Upper lobe of left lung (tissue), 6 donors: ENCODE data around the gene SLC16A3. TPM values are rescaled to one million over a fixed set of nuclear protein-coding genes. Genes with fewer than 3 reads are reported as not detected.
A peak's percentile ranks its signal among the peaks of the same experiment; 100 is the strongest.

Source experiments
- ATAC-seq, 2 donors: fragments of 200-7000 bp; cut with Tn5 transposase; one replicate each; pipeline ENCODE4 v1.9.1; 2022; ENCODE audit warnings: mild to moderate bottlenecking in 2 of 2, moderate library complexity in 2 of 2; ENCODE audit not compliant: low FRiP score in 2 of 2
- DNase-seq, 2 donors: peaks; one replicate each; pipeline ENCODE4 v3.0.0-alpha.2; 2019 to 2020
- H3K27ac ChIP-seq, 4 donors: fragments of 200-600 bp; sonication (generic); one replicate each; pipeline ENCODE4 v1.5.1; 2016 to 2019
- H3K27me3 ChIP-seq, 4 donors: fragments of 200-600 bp; sonication (generic); one replicate each; pipeline ENCODE4 v1.5.1; 2017 to 2019
- H3K36me3 ChIP-seq, 4 donors: fragments of 200-600 bp; sonication (generic); one replicate each; pipeline ENCODE4 v1.5.1; 2016 to 2019
- H3K4me1 ChIP-seq, 4 donors: fragments of 200-600 bp; sonication (generic); one replicate each; pipeline ENCODE4 v1.5.1; 2018 to 2019
- H3K4me3 ChIP-seq, 4 donors: fragments of 200-600 bp; sonication (generic); one replicate each; pipeline ENCODE4 v1.5.1; 2017 to 2019; ENCODE audit warnings: mild to moderate bottlenecking in 2 of 4, moderate library complexity in 1 of 4
- H3K9me3 ChIP-seq, 4 donors: fragments of 200-600 bp; sonication (generic); one replicate each; pipeline ENCODE4 v1.5.1; 2018 to 2019
- CTCF ChIP-seq, 6 experiments: fragments of 450-650 bp in 4 of 6; fragments of 200-600 bp in 2 of 6; sonication (generic) in 2 of 6; IDR thresholded peaks; one replicate each; pipeline ENCODE4 v1.5.1; 2016 to 2019; ENCODE audit warnings: antibody characterized with exemption in 6 of 6
- EP300 ChIP-seq, 4 donors: sonication (generic); formaldehyde crosslinking; IDR thresholded peaks; one replicate each; pipeline ENCODE4 v1.5.1; 2017; ENCODE audit warnings: antibody characterized with exemption in 4 of 4, control low read depth in 2 of 4
- POLR2A ChIP-seq, 4 donors: fragments of 450-650 bp; IDR thresholded peaks; one replicate each; pipeline ENCODE4 v1.5.1; 2016 to 2017; ENCODE audit warnings: antibody characterized with exemption in 4 of 4, mild to moderate bottlenecking in 2 of 4
- POLR2AphosphoS5 ChIP-seq, 2 donors: sonication (generic); formaldehyde crosslinking; IDR thresholded peaks; one replicate each; pipeline ENCODE4 v1.5.1; 2017; ENCODE audit warnings: antibody characterized with exemption in 2 of 2
- WGBS, 2 donors: methylation state at CpG; one replicate each; pipeline ENCODE4 v1.1.5; 2017 to 2018; 5-methylcytosine and 5-hydroxymethylcytosine counted together
- total RNA-seq, 6 donors: library from RNA; depleted of rRNA in 4 of 6; stranded (reverse); fragments of >200 nt in 4 of 6; gene quantifications; one replicate each; pipeline versions ENCODE4 v1.1.0 to v1.2.1, GENCODE V29; 2016 to 2021
- donor health status: DM: no; HTN: no; CAD: no; lungs with moderate emphysema.
- donor health status: DM: no; HTN: yes; CAD: no; lungs with severe emphysema.

Gene SLC16A3
- total RNA-seq, 6 donors from 2014 or later: 33.5 to 134 (median 102) TPM

- TF ChIP-seq EP300 (IDR thresholded peaks at IDR 0.05) (no peak), CTCF (IDR thresholded peaks at IDR 0.05) (no peak), POLR2AphosphoS5 (IDR thresholded peaks at IDR 0.05) (no peak), POLR2A (IDR thresholded peaks at IDR 0.05) (no peak)
- ATAC-seq: no peak
- DNase-seq: peak in 1 of 2 donors; percentile 60
- Histone ChIP-seq H3K9me3 (no peaks in the 10 kb centered on the region), H3K27me3 (no peaks in the 10 kb centered on the region), H3K4me1 (peaks cover 60 to 71% (median 61%) of the 10 kb centered on the region in 4 donors), H3K36me3 (peaks cover 42 to 82% (median 66%) of the 10 kb centered on the region in 4 donors), H3K4me3 (no peak overlapping the region), H3K27ac (peak overlapping the region; percentile 71 to 87 (median 82))
- WGBS, 2 donors: 85 to 87% methylated on average over 19 of the region's 19 CpGs
Measured at GRCh38 chr17:82243648-82244412, 15.0 kb downstream of the SLC16A3 start.

- ATAC-seq (no peak), DNase-seq (peak in 1 of 2 donors; percentile 83)
- TF ChIP-seq CTCF (IDR thresholded peaks at IDR 0.05) (peak in 3 of 6 experiments; percentile 20 to 40 (median 21)), EP300 (IDR thresholded peaks at IDR 0.05) (no peak)
- Histone ChIP-seq H3K9me3 (no peaks in the 10 kb centered on the region), H3K27ac (peak overlapping the region in 1 of 4 donors; percentile 8), H3K4me1 (peaks cover 53 to 64% (median 54%) of the 10 kb centered on the region in 4 donors), H3K4me3 (no peak overlapping the region), H3K27me3 (no peaks in the 10 kb centered on the region), H3K36me3 (peaks cover 49 to 82% (median 68%) of the 10 kb centered on the region in 4 donors)
- WGBS, 2 donors: 87 to 90% methylated on average over 35 to 39 of the region's 39 CpGs
Measured at GRCh38 chr17:82244413-82245133, 15.7 kb downstream of the SLC16A3 start.

DNA sequence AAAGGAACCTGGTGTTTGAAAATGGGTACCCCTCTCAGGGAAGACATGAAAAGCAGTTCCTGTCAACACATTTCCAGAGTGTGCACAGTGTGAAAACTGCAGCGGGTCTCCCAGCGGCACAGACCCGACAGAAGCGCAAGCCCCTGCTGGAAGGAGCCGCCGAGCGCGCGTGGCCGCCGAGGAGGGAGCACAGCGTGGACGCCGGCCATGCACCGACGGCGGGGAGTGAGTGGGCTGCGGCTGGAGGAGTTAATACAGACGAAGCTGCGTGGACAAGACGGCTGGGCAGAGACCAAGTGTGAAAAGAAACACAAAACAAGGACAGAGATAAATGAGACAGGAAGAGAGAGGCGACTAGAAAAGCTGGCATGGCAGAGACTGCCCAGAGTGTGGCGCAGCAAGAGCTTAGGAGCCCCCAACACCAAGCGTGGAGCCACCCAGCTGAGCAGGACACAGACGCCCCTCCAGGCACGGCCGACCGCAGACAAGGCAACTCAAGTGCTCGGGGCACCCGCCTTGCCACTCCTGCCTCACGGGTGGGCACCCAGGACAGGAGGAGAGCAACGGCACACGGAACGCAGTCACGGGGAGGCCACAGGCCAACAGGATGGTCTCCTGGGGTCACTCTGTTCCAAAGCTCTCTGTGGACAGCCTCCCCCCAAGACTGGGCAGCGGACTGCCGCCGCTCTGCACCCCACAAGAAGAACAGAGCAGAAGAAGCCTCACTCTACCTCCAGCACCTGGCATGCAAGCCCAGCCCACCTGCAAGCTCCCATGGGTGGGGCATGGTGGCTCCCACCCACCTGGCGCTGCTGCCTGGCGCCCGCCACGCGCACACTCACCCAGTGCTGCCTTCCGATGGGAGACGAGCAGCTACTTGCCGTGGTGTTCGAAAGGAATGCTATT is 16.5 kb downstream of the SLC16A3 start:
- Histone ChIP-seq H3K27ac (peak overlapping the region in 3 of 4 donors; percentile 8 to 70 (median 58)), H3K27me3 (no peaks in the 10 kb centered on the region), H3K4me3 (no peak overlapping the region), H3K36me3 (peaks cover 57 to 82% (median 73%) of the 10 kb centered on the region in 4 donors), H3K9me3 (no peaks in the 10 kb centered on the region), H3K4me1 (peaks cover 44 to 55% (median 46%) of the 10 kb centered on the region in 4 donors)
- TF ChIP-seq EP300 (IDR thresholded peaks at IDR 0.05): no peak
- no peak for TF ChIP-seq CTCF (IDR thresholded peaks at IDR 0.05)
- TF ChIP-seq POLR2AphosphoS5 (IDR thresholded peaks at IDR 0.05): no peak
- no peak for TF ChIP-seq POLR2A (IDR thresholded peaks at IDR 0.05)
- DNase-seq: peak in 1 of 2 donors; percentile 83
- WGBS, 2 donors: 88 to 90% methylated on average over 25 to 39 of the region's 47 CpGs
- no peak for ATAC-seq

DNA sequence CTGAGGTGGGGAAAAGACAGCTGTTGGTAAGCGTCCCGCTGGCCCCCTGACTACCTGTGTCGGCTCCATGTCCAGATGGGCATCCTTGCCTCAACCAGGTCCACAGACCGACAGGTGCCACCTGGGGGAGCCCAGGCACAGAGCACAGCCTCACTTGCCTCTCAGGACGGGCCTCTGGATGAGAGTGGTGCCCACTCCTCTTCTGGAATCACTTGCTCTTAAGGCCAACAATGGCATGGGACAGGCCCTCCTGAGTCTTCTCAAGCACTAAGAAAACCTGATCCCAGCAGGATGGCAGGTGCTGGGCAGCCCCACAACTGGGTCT is 17.2 kb downstream of the SLC16A3 start:
- Histone ChIP-seq H3K4me3 (no peak overlapping the region), H3K9me3 (no peaks in the 10 kb centered on the region), H3K27me3 (no peaks in the 10 kb centered on the region), H3K27ac (peak overlapping the region in 3 of 4 donors; percentile 58 to 75 (median 70)), H3K36me3 (peaks cover 63 to 88% (median 79%) of the 10 kb centered on the region in 4 donors), H3K4me1 (peaks cover 38 to 49% (median 40%) of the 10 kb centered on the region in 4 donors)
- no peak for DNase-seq
- TF ChIP-seq POLR2A (IDR thresholded peaks at IDR 0.05) (no peak), POLR2AphosphoS5 (IDR thresholded peaks at IDR 0.05) (no peak), EP300 (IDR thresholded peaks at IDR 0.05) (no peak), CTCF (IDR thresholded peaks at IDR 0.05) (no peak)
- no peak for ATAC-seq
- WGBS, 2 donors: 80% methylated on average over 1 of the region's 5 CpGs; no CpG with 5 or more reads in 1 of the 2 donors
